Measurements from ENCODE around the gene TMC4.
A peak's percentile ranks its signal among the peaks of the same experiment; 100 is the strongest.
"Not testable (repeated sequence)": the region's sequence is repeated elsewhere in the genome, so short reads cannot be mapped to it uniquely, and the experiment has no call there.

The TMC4 gene

GRCh38 chr19:54178581-54179261, 5.8 kb upstream of the TMC4 start:
- peak; percentile 30 to 42 for DNase-seq

- DNase-seq = no peak
Observed at GRCh38 chr19:54173951-54174834, 1.2 kb upstream of the TMC4 start.

- no peak for DNase-seq
Observed at GRCh38 chr19:54173359-54173699, 369 bp upstream of the TMC4 start.

- DNase-seq = not testable (repeated sequence)
Observed at GRCh38 chr19:54171736-54172431, 1.1 kb downstream of the TMC4 start.

GRCh38 chr19:54169149-54169740, 3.7 kb downstream of the TMC4 start:
- no peak for DNase-seq

GRCh38 chr19:54168174-54168917, 4.6 kb downstream of the TMC4 start:
- DNase-seq = peak; percentile 85 to 87

- no peak for DNase-seq
Observed at GRCh38 chr19:54165222-54165621, 7.7 kb downstream of the TMC4 start.

- peak; percentile 63 to 79 for DNase-seq
Observed at GRCh38 chr19:54164369-54165068, 8.4 kb downstream of the TMC4 start.

GRCh38 chr19:54162884-54163283, 10.1 kb downstream of the TMC4 start:
- no peak for DNase-seq

- DNase-seq = peak; percentile 79 to 86
Observed at GRCh38 chr19:54162241-54162805, 10.6 kb downstream of the TMC4 start.

GRCh38 chr19:54160854-54161253, 12.1 kb downstream of the TMC4 start:
- DNase-seq = no peak

GRCh38 chr19:54160182-54160811, 12.7 kb downstream of the TMC4 start:
- no peak for DNase-seq

- DNase-seq = peak; percentile 100
Observed at GRCh38 chr19:54159352-54160181, 13.4 kb downstream of the TMC4 start, which contains the start of gene LENG1. TSS of gene LENG1 (minus strand) at chr19:54159721. CDS start at chr19:54159695, 26 bp downstream.

GRCh38 chr19:54158812-54159351, 14.1 kb downstream of the TMC4 start:
- peak in 1 of 2 donors; percentile 33 for DNase-seq

GRCh38 chr19:54156953-54157352, 16.0 kb downstream of the TMC4 start:
- DNase-seq = no peak

- DNase-seq = no peak
Observed at GRCh38 chr19:54156490-54156889, 16.5 kb downstream of the TMC4 start.

- DNase-seq = no peak
Observed at GRCh38 chr19:54155694-54156093, 17.3 kb downstream of the TMC4 start.

GRCh38 chr19:54154603-54155345, 18.2 kb downstream of the TMC4 start:
- peak; percentile 31 to 38 for DNase-seq
